Activated gamma-delta T cell treated with anti-CD3 and anti-CD28 coated beads, Interleukin-2, amount 50 U/mL, for 16 hours (primary cell): Measurements from ENCODE around the gene DDIAS.
"Not testable (repeated sequence)": the region's sequence is repeated elsewhere in the genome, so short reads cannot be mapped to it uniquely, and the experiment has no call there.

Experiments used
- DNase-seq: peaks from one replicate; pipeline ENCODE4 v3.0.0-alpha.2; 2020; ENCODE audit warnings: low read depth

The DDIAS gene

DNA sequence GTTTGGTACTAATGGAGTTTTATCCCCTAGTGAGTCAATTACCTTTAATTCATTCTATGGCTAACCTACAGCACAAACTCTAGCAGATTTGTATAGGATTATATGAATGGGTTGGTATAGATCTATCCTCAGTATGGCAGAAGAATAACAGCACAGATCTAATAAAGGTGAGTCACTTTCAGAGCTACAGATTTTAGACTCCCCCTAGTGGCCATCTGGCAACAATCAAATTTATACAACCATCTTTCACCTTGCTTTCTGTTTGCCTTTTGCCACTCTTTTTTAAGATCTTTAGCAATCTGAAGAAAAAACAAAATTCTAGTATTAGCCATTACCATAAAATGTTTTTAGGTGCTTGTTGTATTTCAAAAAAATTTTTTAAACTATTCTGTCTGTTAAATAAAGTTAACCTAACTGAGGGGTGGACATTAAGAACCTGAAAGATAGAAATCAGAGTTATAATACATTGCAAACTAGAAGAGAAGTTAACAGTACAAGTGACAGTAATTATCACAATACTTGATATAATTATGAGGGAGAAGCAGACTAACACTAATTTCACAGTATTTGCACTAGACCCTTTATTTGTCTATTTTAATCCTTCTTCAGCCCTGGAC lies 25.8 kb downstream of the DDIAS start:
- DNase-seq = peak; percentile 29

DNA sequence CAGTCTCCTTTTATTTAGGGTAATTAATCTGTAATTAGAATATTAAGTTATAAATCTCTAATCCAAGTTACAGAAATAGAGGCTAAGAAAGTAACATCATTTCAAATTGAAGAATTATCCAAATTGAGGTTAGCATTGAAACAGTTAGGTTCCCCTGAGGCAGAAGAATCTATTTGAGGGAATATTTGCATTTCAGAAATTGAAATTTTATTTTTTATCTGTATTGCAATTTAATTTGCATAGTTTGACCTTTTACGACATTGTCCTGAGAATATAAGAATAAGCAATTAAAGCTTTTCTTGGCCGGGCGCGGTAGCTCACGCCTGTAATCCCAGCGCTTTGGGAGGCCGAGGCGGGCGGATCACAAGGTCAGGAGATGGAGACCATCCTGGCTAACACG lies 27.6 kb downstream of the DDIAS start:
- no peak for DNase-seq

DNA sequence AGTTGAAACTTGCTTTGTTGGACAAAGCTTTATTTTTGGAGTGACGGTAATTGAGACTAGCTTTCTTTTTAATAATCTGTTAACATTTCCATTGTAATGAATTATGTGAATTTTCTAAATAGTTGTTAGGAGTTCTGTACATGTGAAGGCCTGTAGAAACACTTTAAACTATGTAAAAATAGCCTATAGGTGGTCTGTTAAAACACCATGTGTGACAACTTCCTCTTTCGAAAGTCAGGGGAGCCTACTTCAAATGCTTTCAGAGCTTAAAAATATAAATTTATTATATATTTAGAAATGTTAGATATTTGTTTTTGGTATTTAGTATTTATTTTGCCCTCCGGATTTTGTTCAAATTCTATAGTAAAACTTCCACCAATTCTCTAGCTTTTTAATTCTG lies 28.7 kb downstream of the DDIAS start:
- no peak for DNase-seq

DNA sequence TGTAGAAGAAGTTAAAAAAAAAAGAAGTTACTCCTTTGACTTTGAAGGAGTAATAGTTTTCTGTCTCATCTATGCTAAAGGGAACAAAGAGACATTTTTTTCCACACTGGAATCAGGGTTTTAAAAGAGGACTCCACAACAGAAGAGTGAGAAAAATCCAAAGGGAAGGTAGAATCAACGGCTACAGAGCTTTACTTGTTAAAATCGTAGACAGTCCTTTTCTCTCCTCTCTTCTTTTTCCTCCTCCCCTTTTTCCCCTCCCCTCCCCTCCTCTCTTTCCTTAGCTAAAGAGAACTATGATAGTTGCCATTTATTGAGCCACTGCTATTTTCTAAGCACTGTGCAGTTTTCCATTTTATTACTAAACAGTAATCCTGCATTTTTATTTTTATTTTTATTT lies 29.2 kb downstream of the DDIAS start:
- DNase-seq = no peak

DNA sequence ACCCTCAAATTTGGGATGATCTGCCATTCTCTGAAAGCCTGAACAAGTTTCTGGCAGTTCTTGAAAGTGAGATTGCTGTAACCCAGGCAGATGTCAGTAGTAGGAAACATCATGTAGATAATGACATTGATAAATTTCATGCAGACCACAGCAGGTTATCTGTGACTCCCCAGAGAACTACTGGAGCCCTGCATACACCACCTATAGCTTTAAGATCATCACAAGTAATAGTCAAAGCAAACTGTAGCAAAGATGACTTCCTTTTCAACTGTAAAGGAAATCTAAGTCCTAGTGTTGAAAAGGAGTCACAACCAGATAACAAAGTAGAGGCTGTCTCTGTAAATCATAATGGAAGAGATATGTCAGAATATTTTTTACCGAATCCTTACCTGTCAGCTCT lies 31.0 kb downstream of the DDIAS start:
- DNase-seq = no peak

DNA sequence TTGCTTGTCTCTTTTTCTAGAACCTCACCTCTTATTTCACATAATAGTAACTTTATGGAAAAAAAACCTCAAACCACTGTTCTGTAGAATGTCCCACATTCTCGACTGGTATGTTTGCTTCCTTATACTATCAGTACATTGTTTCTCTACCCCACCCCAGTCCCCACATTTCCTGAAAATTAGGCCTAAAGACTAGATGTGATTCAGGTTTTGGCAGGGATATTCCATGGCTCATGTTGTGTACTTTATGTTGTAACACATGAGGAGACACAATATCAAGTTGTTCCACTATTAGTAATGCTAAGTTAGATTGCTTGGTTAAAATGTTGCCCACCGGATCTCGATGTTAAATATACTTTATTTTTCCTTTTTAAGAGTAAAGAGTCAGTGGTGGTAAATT lies 34.7 kb downstream of the DDIAS start:
- DNase-seq = no peak

DNA sequence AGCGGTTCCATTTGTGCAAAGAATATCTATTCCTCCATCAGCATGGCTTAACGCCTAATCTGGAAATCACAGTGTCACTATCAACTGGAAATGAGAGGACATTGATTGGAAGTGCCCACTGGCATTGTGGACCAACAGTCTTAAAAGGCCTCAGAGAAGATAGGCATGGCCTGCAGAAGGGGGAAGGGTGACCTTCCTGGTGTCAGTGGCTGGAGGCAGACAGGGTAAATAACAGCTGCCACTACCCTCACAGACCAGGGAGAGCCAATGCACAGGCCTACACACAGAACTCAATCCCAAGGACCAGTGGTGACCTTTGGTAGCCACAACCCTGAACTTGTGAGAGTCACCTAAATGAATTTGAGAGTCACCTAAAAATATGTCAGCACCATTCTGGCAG lies 36.0 kb downstream of the DDIAS start:
- no peak for DNase-seq

DNA sequence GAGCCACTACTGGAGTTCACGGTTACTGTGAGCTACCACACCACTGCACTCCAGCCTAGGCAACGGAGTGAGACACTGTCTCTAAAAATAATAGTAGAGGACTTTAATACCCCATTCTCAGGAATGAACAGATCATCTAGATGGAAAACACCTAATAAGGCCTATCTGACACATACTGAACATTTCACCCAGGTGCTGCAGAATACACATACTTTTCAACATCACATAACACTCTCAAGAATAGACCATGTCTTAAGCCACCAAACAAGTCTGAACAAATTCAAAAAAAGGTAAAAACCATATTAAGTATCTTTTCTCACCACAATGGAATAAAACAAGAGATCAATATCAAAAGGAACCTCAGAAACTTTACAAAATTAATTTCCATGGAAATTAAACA lies 37.9 kb downstream of the DDIAS start:
- DNase-seq = no peak

DNA sequence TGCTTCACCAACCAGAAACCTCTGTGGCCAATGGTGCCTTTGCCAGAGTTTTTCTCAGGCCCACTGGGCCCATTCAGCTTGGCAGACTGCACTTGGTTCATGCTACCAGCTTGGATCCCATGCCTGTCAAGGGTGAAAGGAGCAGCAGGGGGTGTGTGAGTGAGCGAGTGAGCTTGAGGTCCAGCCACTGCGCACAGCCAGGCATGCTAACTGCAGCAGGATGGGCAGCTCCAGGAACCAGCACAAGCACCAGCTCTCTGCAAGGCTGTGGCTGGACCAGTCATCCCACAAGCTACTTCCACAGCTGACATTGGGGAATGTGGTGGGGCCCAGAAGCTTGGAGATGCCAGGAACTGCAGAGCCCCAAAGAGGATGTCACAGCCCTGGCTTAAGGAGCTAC lies 40.8 kb downstream of the DDIAS start:
- DNase-seq = no peak

DNA sequence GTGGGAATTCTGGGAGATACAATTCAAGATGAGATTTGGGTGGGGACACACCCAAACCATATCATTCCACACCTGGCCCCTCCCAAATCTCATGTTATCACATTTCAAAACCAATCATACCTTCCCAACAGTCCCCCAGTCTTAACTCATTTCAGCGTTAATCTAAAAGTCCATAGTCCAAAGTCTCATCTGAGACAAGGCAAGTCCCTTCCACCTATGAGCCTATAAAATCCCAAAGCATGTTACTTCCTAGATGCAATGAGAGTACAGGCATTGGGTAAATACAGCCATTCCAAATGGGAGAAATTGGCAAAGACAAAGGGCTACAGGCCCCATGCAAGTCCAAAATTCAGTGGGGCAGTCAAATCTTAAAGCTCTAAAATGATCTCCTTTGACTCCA lies 41.9 kb downstream of the DDIAS start:
- DNase-seq = not testable (repeated sequence)

DNA sequence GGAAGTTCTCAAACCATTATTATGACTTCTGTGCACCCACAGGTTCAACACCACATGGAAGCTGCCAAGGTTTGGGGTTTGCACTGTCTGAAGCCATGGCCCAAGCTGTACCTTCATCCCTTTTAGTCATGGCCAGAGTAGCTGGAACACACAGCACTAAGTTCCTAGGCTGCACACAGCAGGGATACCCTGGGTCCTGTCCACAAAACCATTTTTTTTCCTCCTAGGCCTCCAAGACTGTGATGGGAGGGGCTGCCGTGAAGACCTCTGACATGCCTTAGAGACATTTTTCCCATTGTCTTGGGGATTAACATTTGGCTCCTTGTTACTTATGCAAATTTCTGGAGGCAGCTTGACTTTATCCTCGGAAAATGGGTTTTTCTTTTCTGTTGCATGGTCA lies 42.7 kb downstream of the DDIAS start:
- DNase-seq = no peak

DNA sequence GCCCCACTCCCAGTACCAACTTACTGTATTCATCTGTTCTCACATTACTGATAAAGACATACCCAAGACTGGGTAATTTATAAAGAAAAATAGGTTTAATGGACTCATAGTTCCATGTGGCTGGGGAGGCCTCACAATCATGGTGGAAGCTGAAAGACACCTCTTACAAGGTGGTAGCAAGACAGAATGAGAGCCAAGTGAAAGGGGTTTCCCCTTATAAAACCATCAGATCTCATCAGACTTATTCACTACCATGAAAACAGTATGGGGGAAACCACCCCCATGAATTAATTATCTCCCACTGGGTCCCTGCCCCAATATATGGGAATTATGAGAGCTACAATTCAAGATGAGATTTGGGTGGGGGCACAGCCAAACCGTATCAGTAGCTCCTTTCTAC lies 43.5 kb downstream of the DDIAS start:
- not testable (repeated sequence) for DNase-seq

DNA sequence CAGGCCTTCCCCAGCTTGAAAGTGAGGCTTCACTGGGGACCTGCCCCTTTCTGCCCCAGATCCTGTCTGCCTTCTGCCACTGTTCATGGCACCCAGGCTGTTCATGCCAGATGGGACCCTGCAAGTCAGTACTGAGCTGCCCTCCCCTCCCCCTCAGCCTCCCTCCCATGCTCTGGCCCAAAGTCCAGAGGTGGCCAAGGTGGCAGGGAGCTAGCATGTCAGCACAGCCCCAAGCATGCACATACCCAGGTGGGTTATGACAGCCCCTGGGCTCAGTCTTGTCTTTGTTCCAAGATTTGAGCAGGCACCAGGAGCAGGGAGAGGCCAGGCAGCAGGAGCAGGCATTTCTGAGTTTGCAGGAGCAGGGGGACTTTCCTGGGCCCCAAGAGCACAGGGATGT lies 44.1 kb downstream of the DDIAS start:
- no peak for DNase-seq

DNA sequence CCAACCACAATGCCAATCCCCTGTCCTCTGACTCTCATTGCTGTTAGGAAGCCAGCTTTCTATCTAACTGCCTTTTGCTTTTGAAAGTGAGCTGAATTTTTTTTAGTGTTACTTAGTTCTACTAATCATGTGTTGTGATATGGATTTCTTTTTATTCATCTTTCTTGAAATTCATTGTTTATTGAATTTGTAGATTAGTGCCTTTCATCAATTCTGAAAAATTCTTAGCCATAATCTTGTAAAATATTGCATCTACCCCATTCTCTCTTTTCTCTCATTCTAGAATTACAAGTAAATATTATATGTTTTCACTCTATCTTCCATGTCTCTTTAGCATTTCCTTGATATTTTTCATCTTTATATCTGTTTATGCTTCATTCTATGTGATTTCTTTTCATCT lies 47.8 kb downstream of the DDIAS start:
- DNase-seq = no peak

DNA sequence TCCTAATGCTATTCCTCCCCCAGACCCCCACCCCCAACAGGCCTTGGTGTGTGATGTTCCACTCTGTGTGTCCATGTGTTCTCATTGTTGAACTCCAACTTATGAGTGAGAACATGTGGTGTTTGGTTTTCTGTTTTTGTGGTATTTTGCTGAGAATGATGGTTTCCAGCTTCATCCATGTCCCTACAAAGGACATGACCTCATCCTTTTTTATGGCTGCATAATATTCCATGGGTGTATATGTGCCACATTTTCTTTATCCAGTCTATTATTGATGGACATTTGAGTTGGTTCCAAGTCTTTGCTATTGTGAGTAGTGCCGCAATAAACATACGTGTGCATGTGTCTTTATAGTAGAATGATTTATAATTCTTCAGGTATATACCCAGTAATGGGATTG lies 49.0 kb downstream of the DDIAS start:
- DNase-seq = not testable (repeated sequence)

DNA sequence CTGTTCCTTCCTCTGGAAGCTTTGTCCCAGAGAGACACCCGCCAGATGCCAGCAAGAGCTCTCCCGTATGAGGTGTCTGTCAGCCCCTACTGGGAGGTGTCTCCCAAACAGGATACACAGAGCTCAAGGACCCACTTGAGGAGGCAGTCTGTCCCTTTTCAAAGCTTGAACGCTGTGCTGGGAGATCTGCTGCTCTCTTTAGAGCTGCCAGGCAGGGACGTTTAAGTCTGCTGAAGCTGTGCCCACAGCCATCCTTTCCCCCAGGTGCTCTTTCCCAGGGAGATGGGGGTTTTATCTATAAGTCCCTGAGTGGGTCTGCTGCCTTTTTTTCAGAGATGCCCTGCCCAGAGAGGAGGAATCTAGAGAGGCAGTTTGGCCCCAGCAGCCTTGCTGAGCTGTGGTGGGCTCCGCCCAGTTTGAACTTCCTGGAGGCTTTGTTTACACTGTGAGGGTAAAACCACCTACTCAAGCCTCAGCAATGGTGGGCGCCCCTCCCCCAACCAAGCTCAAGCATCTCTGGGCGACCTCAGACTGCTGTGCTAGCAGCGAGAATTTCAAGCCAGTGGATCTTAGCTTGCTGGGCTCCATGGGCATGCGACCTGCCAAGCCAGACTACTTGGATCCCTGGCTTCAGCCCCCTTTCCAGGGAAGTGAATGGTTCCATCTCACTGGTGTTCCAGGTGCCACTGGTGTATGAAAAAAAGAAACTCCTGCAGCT lies 54.4 kb downstream of the DDIAS start:
- DNase-seq = peak; percentile 60

DNA sequence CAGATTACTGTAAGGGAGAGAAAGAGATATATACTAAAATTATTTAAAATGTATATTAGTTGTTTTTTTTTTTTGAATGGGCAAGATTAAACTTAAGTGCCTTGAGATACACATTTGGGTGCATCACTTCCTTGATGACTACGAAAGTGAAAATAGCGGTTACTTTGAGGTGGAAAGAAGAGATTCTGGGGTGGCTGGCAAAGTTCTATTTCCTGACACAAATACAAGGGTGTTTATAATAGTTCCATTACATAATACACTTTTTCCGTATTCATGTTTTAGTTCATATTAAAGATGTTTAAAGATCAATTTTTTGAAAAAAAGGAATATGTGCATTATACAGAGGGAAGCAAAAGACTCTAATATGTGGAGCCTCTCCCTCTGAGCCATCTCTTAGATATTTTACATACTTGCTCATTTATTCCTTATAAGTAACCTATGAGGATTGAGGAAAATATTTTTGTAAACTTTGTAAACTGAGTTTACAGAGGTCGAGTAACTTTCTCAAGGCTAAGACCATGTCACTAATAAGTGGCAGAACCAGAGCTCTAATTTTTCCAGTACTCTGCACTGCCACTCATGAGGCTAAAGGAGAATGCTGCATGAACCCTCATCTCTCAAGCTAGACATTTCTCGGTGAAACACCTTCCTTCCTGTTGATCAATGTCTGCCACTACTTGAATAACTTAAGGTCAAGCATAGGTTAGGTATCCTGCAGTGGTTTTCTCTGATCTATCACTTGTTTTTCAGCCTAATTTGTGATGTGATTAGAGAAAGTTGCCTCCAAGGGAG lies 58.6 kb downstream of the DDIAS start:
- DNase-seq = no peak

DNA sequence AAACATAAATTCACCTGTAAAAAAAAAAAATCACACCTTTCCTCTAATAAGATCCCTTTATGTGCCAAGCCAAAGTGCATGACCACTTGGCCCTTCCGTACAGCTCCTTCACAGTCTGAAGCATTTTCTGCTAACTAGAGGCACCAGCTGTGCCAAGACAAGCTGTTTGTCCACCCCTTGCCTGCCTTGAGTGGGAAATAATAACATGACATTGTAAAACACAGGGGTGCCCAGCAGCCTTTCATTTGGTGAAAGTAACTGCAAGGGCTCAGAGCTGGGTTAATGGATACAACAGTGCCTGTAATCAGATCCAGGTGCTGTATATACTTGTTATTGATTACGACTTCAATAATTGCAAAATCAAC lies 59.2 kb downstream of the DDIAS start:
- no peak for DNase-seq

DNA sequence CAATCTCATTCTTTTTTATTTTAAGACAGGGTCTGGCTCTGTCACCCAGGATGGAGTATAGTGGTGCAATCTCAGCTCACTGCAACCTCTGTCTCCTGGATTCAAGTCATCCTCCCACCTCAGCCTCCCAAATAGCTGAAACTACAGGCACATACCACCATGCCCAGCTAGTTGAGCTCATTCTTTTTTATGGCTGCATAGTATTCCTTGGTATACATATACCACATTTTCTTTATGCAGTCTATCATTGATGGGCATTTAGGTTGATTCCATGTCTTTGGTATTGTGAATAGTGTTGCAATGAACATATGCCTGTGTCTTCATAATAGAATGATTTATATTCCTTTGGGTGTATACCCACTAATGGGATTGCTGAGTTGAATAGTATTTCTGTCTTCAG lies 60.5 kb downstream of the DDIAS start:
- DNase-seq = not testable (repeated sequence)

DNA sequence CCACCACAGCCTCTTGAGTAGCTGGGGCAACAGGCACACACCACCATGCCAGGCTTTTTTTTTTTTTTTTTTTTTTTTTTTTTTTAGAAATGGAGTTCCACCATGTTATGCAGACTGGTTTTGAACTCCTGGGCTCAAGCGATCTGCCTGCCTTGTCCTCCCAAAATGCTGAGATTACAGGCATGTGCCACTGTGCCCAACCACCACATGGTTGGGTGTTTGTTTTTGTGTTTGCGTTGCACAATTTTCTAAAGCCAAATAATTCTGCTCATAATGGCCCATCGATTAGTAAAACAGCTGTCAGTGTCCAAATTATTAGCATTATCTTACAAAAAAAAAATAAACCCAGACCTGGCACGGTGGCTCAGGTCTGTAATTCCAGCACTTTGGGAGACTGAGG lies 65.8 kb downstream of the DDIAS start:
- DNase-seq = no peak

DNA sequence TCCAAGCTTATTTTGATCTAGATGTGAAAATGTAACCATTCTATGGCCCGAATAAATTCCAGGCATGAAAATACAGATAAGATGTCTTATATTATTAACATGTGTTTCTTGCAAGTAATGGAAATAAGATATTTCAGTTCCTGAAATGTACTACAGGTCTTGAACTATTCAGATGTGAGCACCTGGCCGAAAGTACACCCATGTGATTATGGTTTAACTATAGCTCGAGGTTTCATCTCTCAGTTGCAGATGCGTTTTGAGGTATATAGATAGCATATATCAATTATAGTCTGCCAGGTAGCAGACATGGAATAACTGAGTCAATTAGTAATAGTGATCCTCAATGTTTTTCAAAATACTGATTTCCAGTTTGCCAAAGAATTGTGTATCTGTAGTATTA lies 68.3 kb downstream of the DDIAS start:
- DNase-seq = no peak

DNA sequence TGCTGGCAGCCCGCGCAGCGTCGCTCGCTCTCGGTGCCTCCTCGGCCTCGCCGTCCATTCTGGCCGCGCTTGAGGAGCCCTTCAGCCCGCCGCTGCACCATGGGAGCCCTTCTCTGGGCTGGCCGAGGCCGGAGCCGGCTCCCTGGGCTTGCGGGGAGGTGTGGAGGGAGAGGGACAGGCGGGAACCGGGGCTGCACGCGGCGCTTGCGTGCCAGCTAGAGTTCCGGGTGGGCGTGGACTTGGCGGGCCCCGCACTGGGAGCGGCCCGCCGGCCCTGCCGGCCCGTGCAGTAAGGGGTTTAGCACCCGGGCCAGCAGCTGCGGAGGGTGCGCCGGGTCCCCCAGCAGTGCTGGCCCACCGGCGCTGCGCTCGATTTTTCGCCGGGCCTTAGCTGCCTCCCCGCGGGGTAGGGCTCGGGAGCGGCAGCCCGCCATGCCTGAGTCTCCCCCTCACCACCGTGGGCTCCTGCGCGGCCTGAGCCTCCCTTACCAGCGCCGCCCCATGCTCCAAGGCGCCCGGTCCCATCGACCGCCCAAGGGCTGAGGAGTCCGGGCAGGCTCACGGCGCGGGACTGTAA lies 69.1 kb downstream of the DDIAS start:
- DNase-seq = not testable (repeated sequence)

DNA sequence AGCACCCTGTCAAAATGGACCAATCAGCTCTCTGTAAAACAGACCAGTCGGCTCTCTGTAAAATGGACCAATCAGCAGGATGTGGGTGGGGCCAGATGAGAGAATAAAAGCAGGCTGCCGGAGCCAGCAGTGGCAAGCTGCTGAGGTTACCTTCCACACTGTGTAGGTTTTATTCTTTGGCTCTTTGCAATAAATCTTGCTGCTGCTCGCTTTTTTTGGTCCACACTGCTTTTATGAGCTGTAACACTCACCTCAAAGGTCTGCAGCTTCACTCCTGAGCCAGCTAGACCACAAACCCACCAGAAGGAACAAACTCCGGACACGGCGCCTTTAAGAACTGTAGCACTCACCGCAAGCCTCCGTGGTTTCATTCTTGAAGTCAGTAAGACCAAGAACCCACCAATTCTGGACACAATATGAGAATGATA lies 70.0 kb downstream of the DDIAS start:
- DNase-seq = not testable (repeated sequence)
